ENCODE results near the gene SPAG16. TPM values are rescaled to one million over a fixed set of nuclear protein-coding genes. Genes with fewer than 3 reads are reported as not detected.

The SPAG16 gene
- total RNA-seq, 1 experiment from 2014 or later, result 17.3 TPM

DNA sequence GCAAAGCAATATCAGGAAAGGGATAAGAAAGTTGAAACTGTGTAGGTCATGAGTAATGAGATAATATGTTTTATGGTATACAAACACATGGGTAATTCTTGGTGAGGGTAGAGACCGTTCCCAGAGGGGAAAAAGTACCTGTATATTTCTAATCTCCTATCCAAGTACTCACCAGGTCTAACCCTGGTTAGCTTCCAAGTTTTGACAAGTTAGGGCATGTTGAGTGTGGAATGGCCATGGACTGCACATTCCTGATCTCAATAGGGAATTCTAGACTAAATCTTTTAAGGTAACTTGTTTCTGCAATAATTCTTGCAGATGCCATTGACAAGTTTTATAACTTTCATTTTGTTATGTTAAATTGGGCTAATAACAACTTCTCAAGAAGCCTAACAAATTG is 216.6 kb downstream of the SPAG16 start:
- H3K14ac ChIP-seq (ENCODE audit: insufficient read depth, low read length), result no peak overlapping the region
- H3K4me1 ChIP-seq (ENCODE audit: insufficient read depth, low read length), result no peaks in the 10 kb centered on the region
- no peak overlapping the region for H3K23ac ChIP-seq (ENCODE audit: insufficient read length, low read depth, low read length)
- H3K18ac ChIP-seq (ENCODE audit: insufficient read length, low read depth, low read length), result no peak overlapping the region
- H3K56ac ChIP-seq (ENCODE audit: insufficient read length, low read depth, low read length), result no peak overlapping the region
- no peak overlapping the region for H2AFZ ChIP-seq (ENCODE audit: low read length)
- no peak overlapping the region; a peak in 1 of 7 replicates for H3K27ac Mint-ChIP-seq
- no peaks in the 10 kb centered on the region for H3K79me1 ChIP-seq (ENCODE audit: insufficient read depth, low read depth, low read length, poor library complexity, severe bottlenecking)
- no peak overlapping the region for H3K4me2 ChIP-seq (ENCODE audit: insufficient read depth, insufficient read length, low read length)
- no peak overlapping the region for H3K27ac ChIP-seq (ENCODE audit: insufficient read length, low read depth, low read length)
- no peak overlapping the region for H2BK120ac ChIP-seq (ENCODE audit: low read depth, low read length, poor library complexity, severe bottlenecking)
- DNase-seq, result no peak
- H3K9ac ChIP-seq (ENCODE audit: extremely low read depth, insufficient read length, low read length), result no peak overlapping the region
- no peak overlapping the region for H3T11ph ChIP-seq (ENCODE audit: low read length)
- H3K79me2 ChIP-seq (ENCODE audit: insufficient read depth, low read length), result no peaks in the 10 kb centered on the region
- no peak overlapping the region for H4K8ac ChIP-seq (replicated peaks; ENCODE audit: insufficient read length, low read depth, low read length)
- TF ChIP-seq, protein P1, sequence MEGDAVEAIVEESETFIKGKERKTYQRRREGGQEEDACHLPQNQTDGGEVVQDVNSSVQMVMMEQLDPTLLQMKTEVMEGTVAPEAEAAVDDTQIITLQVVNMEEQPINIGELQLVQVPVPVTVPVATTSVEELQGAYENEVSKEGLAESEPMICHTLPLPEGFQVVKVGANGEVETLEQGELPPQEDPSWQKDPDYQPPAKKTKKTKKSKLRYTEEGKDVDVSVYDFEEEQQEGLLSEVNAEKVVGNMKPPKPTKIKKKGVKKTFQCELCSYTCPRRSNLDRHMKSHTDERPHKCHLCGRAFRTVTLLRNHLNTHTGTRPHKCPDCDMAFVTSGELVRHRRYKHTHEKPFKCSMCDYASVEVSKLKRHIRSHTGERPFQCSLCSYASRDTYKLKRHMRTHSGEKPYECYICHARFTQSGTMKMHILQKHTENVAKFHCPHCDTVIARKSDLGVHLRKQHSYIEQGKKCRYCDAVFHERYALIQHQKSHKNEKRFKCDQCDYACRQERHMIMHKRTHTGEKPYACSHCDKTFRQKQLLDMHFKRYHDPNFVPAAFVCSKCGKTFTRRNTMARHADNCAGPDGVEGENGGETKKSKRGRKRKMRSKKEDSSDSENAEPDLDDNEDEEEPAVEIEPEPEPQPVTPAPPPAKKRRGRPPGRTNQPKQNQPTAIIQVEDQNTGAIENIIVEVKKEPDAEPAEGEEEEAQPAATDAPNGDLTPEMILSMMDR (conservative IDR thresholded peaks at IDR 0.05), result no peak
- H4K20me1 ChIP-seq (ENCODE audit: control insufficient read depth, insufficient read depth, insufficient read length), result no peaks in the 10 kb centered on the region
- H2BK15ac ChIP-seq (ENCODE audit: low read depth, low read length), result no peak overlapping the region
- no peak overlapping the region for H3K4me3 Mint-ChIP-seq
- H3K9me3 ChIP-seq (ENCODE audit: control insufficient read depth, low read depth, low read length), result no peaks in the 10 kb centered on the region
- no peak overlapping the region for H2BK20ac ChIP-seq (ENCODE audit: low read depth, low read length, poor library complexity, severe bottlenecking)
- no peaks in the 10 kb centered on the region; the same call in 1 of the 2 replicates for H3K27me3 Mint-ChIP-seq (ENCODE audit: low read depth)
- H2BK12ac ChIP-seq (ENCODE audit: insufficient read length, low read depth, low read length), result no peak overlapping the region
- H3K27me3 ChIP-seq (ENCODE audit: insufficient read depth, low read length), result no peaks in the 10 kb centered on the region
- H2BK5ac ChIP-seq (ENCODE audit: insufficient read length, low read length), result no peak overlapping the region
- H3K4me1 Mint-ChIP-seq, result no peaks in the 10 kb centered on the region; a peak in 1 of 4 replicates
- no peak overlapping the region for H4K91ac ChIP-seq (ENCODE audit: insufficient read length, low read depth, low read length)
- no peak overlapping the region for H2AK5ac ChIP-seq (ENCODE audit: insufficient read length, low read length)
- H3K9me3 Mint-ChIP-seq, result no peaks in the 10 kb centered on the region
- H3K23me2 ChIP-seq (ENCODE audit: insufficient read length, low read depth, low read length, poor library complexity, severe bottlenecking), result no peaks in the 10 kb centered on the region
- no peaks in the 10 kb centered on the region for H3K36me3 Mint-ChIP-seq (ENCODE audit: insufficient read depth in 1 of 3, low read depth in 3 of 3)
- H3K4ac ChIP-seq (ENCODE audit: low read depth, low read length), result no peak overlapping the region
- WGBS (ENCODE audit: extremely low coverage, insufficient read length, low lambda C conversion rate), result no CpG with 5 or more reads among the region's 1 CpG
- H4K5ac ChIP-seq (ENCODE audit: insufficient read length, low read depth, low read length), result no peak overlapping the region

Measured in H9 (cell line).